ENCODE data around the gene KCNAB3.

KCNAB3 gene

DNA sequence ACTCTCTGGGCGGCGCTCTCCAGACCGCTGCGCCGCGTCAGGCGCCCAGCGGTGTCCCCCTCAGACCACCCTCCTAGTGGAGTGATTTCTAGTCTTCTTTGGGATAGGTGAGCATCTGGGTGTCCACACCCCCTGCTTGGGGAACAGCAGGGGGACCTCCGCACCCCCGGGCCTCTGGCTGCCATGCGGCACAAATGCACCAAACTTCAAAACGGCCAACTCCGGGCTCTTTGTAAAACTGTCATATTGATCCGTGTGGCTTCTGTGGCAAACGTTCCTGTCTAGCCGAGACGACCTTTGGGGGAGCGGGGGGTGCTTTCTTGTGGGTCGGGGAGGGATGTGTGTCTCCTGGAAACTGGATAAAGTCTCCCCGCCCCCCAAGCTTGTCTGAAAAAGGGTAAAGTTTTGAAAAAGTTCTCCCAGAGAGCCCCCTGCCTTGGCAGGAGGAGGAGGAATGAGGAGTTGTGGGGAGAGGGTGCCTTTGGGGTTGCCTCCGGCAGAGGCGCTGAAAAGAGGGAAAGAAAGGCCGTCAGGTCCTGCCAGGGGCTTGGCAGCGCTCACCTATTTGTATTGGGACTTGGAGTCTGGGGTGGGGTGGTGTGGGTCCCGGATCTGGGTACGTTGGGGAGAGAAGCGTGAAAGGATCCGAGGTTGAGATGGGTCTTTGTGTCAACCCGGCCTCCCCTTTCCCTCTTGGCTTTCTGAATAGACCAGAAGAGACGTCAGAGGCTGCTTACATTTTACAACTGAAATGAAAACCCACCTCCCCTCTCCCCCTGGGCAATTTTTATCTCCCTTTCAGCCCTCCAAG, 43.2 kb downstream of the KCNAB3 start:
- Histone ChIP-seq H4K91ac (ENCODE audit: low read length) (peak overlapping the region; percentile 32), H2BK5ac (ENCODE audit: low read depth, low read length, poor library complexity, severe bottlenecking) (peak overlapping the region; percentile 53), H2BK12ac (ENCODE audit: low read length in 2 of 2) (peak overlapping the region; percentile 72 to 89), H3K4me3 (ENCODE audit: insufficient read depth in 1 of 2, low read depth in 1 of 2, low read length in 2 of 2) (peak overlapping the region; percentile 70 to 94), H3K4ac (ENCODE audit: low read depth in 1 of 2, low read length in 2 of 2) (peak overlapping the region; percentile 46 to 88), H4K8ac (ENCODE audit: low read length) (peak overlapping the region; percentile 12), H3K79me1 (replicated peaks; ENCODE audit: low read length, poor library complexity, severe bottlenecking) (peaks cover 13% of the 10 kb centered on the region), H2BK15ac (ENCODE audit: low read depth, poor library complexity, severe bottlenecking) (peak overlapping the region; percentile 91), H3K23ac (ENCODE audit: low read length in 2 of 2) (no peak overlapping the region), H3K4me1 (ENCODE audit: control insufficient read depth, insufficient read depth, low read depth, low read length) (peaks cover 22% of the 10 kb centered on the region), H3K9ac (ENCODE audit: low read length) (peak overlapping the region; percentile 91), H3K27me3 (ENCODE audit: control insufficient read depth in 1 of 2, insufficient read depth in 1 of 2, low read length in 2 of 2) (no peaks in the 10 kb centered on the region), H3K18ac (ENCODE audit: low read depth in 1 of 2, low read length in 2 of 2) (peak overlapping the region; percentile 96), H3K9me3 (ENCODE audit: control insufficient read depth, low read length) (no peaks in the 10 kb centered on the region), H3K27ac (ENCODE audit: low read length, poor library complexity, severe bottlenecking) (peak overlapping the region; percentile 95), H2AK5ac (ENCODE audit: low read length, severe bottlenecking) (peak overlapping the region; percentile 98), H3K14ac (ENCODE audit: low read length in 2 of 2) (peak overlapping the region in 1 of 2 experiments; percentile 73), H2AFZ (ENCODE audit: low read depth, low read length) (no peak overlapping the region), H3K4me2 (ENCODE audit: low read length, poor library complexity, severe bottlenecking) (peak overlapping the region; percentile 94), H2BK120ac (ENCODE audit: low read depth, low read length) (peak overlapping the region; percentile 84), H3K36me3 (ENCODE audit: control insufficient read depth in 1 of 2, insufficient read depth in 2 of 2, low read depth in 1 of 2, low read length in 2 of 2) (peaks cover 18 to 23% of the 10 kb centered on the region in 2 experiments)
- DNase-seq: peak; percentile 61
- WGBS: 1% methylated on average over 28 of the region's 30 CpGs

GRCh38 chr17:7885367-7886226, 44.1 kb downstream of the KCNAB3 start:
- Histone ChIP-seq H4K91ac (ENCODE audit: low read length) (peak overlapping the region; percentile 91), H2AFZ (ENCODE audit: low read depth, low read length) (peak overlapping the region; percentile 6), H2BK120ac (ENCODE audit: low read depth, low read length) (peak overlapping the region; percentile 94), H3K79me1 (replicated peaks; ENCODE audit: low read length, poor library complexity, severe bottlenecking) (peaks cover 4% of the 10 kb centered on the region), H4K8ac (ENCODE audit: low read length) (peak overlapping the region; percentile 30), H2BK15ac (ENCODE audit: low read depth, poor library complexity, severe bottlenecking) (peak overlapping the region; percentile 60), H3K9me3 (ENCODE audit: control insufficient read depth, low read length) (no peaks in the 10 kb centered on the region), H3K23ac (ENCODE audit: low read length in 2 of 2) (peak overlapping the region in 1 of 2 experiments; percentile 16), H2BK5ac (ENCODE audit: low read depth, low read length, poor library complexity, severe bottlenecking) (peak overlapping the region; percentile 93), H3K4me3 (ENCODE audit: insufficient read depth in 1 of 2, low read depth in 1 of 2, low read length in 2 of 2) (peak overlapping the region; percentile 70 to 94), H3K4me2 (ENCODE audit: low read length, poor library complexity, severe bottlenecking) (peak overlapping the region; percentile 94), H2AK5ac (ENCODE audit: low read length, severe bottlenecking) (peak overlapping the region; percentile 14), H3K36me3 (ENCODE audit: control insufficient read depth in 1 of 2, insufficient read depth in 2 of 2, low read depth in 1 of 2, low read length in 2 of 2) (peaks cover 10 to 23% of the 10 kb centered on the region in 2 experiments), H3K4me1 (ENCODE audit: control insufficient read depth, insufficient read depth, low read depth, low read length) (peaks cover 22% of the 10 kb centered on the region), H2BK12ac (ENCODE audit: low read length in 2 of 2) (peak overlapping the region; percentile 51 to 89), H3K14ac (ENCODE audit: low read length in 2 of 2) (peak overlapping the region in 1 of 2 experiments; percentile 100), H3K27me3 (ENCODE audit: control insufficient read depth in 1 of 2, insufficient read depth in 1 of 2, low read length in 2 of 2) (no peaks in the 10 kb centered on the region), H3K27ac (ENCODE audit: low read length, poor library complexity, severe bottlenecking) (peak overlapping the region; percentile 95), H3K18ac (ENCODE audit: low read depth in 1 of 2, low read length in 2 of 2) (peak overlapping the region; percentile 74 to 96), H3K4ac (ENCODE audit: low read depth in 1 of 2, low read length in 2 of 2) (peak overlapping the region; percentile 42 to 88), H3K9ac (ENCODE audit: low read length) (peak overlapping the region; percentile 91)
- WGBS: under 1% methylated on average over 46 of the region's 64 CpGs
- peak; percentile 64 for DNase-seq

- H3K79me1 ChIP-seq (replicated peaks; ENCODE audit: low read length, poor library complexity, severe bottlenecking): peaks cover 4% of the 10 kb centered on the region
- no peaks in the 10 kb centered on the region for H3K9me3 ChIP-seq (ENCODE audit: control insufficient read depth, low read length)
- H3K36me3 ChIP-seq (ENCODE audit: control insufficient read depth in 1 of 2, insufficient read depth in 2 of 2, low read depth in 1 of 2, low read length in 2 of 2): peaks cover 4 to 28% of the 10 kb centered on the region in 2 experiments
- peaks cover 22% of the 10 kb centered on the region for H3K4me1 ChIP-seq (ENCODE audit: control insufficient read depth, insufficient read depth, low read depth, low read length)
- H3K4ac ChIP-seq (ENCODE audit: low read depth in 1 of 2, low read length in 2 of 2): peak overlapping the region; percentile 72 to 97
- no CpG with 5 or more reads among the region's 100 CpGs for WGBS
- peak overlapping the region; percentile 95 to 96 for H3K18ac ChIP-seq (ENCODE audit: low read depth in 1 of 2, low read length in 2 of 2)
- H3K27me3 ChIP-seq (ENCODE audit: control insufficient read depth in 1 of 2, insufficient read depth in 1 of 2, low read length in 2 of 2): no peaks in the 10 kb centered on the region
- H4K91ac ChIP-seq (ENCODE audit: low read length): peak overlapping the region; percentile 90
- no peak overlapping the region for H2AK5ac ChIP-seq (ENCODE audit: low read length, severe bottlenecking)
- H3K9ac ChIP-seq (ENCODE audit: low read length): peak overlapping the region; percentile 91
- peak overlapping the region; percentile 95 for H2BK15ac ChIP-seq (ENCODE audit: low read depth, poor library complexity, severe bottlenecking)
- no peak overlapping the region for H2BK12ac ChIP-seq (ENCODE audit: low read length in 2 of 2)
- peak overlapping the region; percentile 66 for H3K27ac ChIP-seq (ENCODE audit: low read length, poor library complexity, severe bottlenecking)
- peak overlapping the region; percentile 70 to 94 for H3K4me3 ChIP-seq (ENCODE audit: insufficient read depth in 1 of 2, low read depth in 1 of 2, low read length in 2 of 2)
- peak; percentile 8 for DNase-seq
- peak overlapping the region; percentile 100 for H2BK120ac ChIP-seq (ENCODE audit: low read depth, low read length)
- no peak overlapping the region for H2AFZ ChIP-seq (ENCODE audit: low read depth, low read length)
- no peak overlapping the region for H3K4me2 ChIP-seq (ENCODE audit: low read length, poor library complexity, severe bottlenecking)
- H3K14ac ChIP-seq (ENCODE audit: low read length in 2 of 2): peak overlapping the region in 1 of 2 experiments; percentile 50
- no peak overlapping the region for H3K23ac ChIP-seq (ENCODE audit: low read length in 2 of 2)
- peak overlapping the region; percentile 93 for H2BK5ac ChIP-seq (ENCODE audit: low read depth, low read length, poor library complexity, severe bottlenecking)
- peak overlapping the region; percentile 94 for H4K8ac ChIP-seq (ENCODE audit: low read length)
These were observed 44.9 kb downstream of the KCNAB3 start for GRCh38 chr17:7884581-7885366.
